ENCODE results near the gene SYTL3.

SYTL3 gene

DNA sequence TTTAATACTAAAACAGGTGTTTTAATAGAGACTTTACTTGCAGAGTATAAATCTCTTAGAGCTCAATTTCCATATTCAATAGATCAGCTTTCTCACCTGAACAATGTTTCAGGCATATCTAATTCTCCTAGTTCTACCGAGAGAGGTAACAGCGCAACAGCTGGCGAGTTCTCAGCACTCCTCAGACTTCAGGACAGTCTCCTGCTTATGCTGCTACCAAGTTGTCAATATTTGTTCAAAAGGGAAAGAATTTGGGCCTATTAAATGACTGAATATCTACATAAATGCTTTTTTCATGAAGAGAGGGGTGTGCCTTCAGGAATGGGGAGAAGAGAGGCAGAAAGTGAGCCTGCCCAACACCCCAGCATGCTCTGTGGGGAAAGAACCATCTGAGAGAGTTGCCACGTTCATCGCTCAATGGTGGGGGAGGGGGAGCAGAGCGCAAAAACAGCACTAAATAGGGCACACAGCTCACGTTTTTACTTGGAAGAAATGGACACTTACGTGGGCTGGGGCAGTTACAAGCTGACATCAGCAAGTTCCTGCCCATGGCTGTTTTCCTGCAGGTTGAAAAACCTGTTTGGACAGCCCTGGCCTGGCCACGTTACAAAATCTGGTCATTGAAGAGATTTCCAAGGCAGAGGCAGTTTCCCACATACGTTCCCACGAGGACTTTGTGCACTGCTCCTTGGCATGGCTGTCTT lies 131.3 kb downstream of the SYTL3 start:
- no peak for DNase-seq (ENCODE audit: low read depth)
- TF ChIP-seq, protein P1, sequence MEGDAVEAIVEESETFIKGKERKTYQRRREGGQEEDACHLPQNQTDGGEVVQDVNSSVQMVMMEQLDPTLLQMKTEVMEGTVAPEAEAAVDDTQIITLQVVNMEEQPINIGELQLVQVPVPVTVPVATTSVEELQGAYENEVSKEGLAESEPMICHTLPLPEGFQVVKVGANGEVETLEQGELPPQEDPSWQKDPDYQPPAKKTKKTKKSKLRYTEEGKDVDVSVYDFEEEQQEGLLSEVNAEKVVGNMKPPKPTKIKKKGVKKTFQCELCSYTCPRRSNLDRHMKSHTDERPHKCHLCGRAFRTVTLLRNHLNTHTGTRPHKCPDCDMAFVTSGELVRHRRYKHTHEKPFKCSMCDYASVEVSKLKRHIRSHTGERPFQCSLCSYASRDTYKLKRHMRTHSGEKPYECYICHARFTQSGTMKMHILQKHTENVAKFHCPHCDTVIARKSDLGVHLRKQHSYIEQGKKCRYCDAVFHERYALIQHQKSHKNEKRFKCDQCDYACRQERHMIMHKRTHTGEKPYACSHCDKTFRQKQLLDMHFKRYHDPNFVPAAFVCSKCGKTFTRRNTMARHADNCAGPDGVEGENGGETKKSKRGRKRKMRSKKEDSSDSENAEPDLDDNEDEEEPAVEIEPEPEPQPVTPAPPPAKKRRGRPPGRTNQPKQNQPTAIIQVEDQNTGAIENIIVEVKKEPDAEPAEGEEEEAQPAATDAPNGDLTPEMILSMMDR (conservative IDR thresholded peaks at IDR 0.05; ENCODE audit: control insufficient read depth, insufficient read depth, low read depth, low read length): no peak
- no peak overlapping the region for H3K4me3 ChIP-seq (ENCODE audit: control insufficient read depth, low read depth, low read length)

DNA sequence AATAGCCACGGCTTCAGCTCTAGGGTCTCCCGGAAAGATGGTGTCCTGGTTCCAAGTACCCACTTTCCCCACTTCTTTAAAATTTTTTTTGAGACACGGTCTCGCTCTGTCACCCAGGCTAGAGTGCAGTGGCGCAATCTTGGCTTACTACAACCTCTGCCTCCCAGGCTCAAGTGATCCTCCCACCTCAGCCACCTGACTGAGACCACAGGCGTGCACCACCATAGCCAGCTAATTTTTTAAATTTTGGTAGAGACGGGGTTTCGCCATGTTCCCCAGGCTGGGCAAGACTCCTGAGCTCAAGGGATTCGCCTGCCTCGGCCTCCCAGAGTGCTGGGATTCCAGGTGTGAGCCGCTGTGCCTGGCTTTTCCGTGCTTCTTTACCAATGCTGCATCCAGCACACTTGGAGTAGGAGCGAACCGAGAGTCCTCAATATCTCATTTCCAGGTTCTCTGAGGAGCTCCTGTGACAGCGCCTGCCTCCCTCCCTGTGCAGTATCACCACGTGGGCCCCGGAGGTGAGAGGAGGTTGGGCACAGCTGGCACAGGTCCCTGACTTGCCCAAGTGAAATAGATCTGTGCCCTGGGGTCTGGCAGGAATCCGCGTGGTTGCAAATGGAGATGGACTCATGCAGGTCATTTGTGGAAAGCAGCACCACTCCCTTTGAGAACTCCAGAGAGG lies 132.0 kb downstream of the SYTL3 start:
- TF ChIP-seq, protein P1 (conservative IDR thresholded peaks at IDR 0.05; ENCODE audit: control insufficient read depth, insufficient read depth, low read depth, low read length): no peak
- DNase-seq (ENCODE audit: low read depth): no peak
- no peak overlapping the region for H3K4me3 ChIP-seq (ENCODE audit: control insufficient read depth, low read depth, low read length)

DNA sequence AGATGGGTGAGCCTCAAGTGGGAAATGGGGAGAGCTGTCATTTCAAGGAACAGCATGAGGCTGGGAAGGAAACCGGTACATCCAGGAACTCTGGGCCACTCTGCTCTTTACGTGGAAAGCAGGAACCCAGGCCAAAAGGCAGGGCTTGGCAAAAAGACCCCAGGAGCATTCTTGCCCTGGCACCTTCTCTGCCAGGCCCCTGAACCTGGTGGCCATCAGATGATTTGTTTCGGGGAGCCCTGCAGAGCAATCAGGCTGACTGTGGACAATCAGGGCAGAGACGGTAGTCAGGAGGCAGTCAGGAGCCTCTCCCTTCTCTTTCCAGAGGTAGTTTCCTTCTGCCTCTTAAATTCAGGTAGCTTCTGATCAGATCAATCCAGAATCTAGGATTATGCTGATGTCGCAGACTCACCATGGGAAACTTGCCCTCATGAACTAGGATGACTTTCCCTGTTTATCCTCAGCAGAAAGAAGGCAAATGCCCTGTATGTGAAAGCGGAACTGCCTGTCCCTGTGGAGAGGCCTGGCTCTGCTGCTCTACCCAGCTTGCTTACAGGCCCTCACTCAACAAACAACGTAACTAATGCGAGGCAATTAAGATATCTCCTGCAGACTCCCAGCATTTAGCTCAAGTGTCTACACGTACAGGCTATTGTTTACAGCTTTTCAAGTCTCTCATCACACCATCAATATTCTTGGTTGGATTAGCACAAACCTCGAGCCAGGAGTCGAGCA lies 132.7 kb downstream of the SYTL3 start:
- TF ChIP-seq, protein P1 (conservative IDR thresholded peaks at IDR 0.05; ENCODE audit: control insufficient read depth, insufficient read depth, low read depth, low read length): no peak
- no peak overlapping the region for H3K4me3 ChIP-seq (ENCODE audit: control insufficient read depth, low read depth, low read length)
- DNase-seq (ENCODE audit: low read depth): no peak

DNA sequence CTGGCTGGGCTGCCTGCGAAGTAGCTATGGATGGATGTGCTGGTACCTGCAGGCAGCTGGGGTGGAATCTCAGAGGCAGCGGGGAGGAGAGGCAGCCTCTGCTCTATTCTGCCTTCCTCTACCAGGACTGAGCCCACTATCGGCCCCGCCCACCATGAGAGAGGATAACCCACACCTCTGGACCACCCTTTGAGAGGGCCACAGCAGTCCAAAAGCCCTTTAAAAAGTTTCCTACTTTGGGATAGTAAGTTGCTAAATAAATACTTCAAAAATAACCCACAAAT lies 133.3 kb downstream of the SYTL3 start:
- no peak overlapping the region for H3K4me3 ChIP-seq (ENCODE audit: control insufficient read depth, low read depth, low read length)
- TF ChIP-seq, protein P1 (conservative IDR thresholded peaks at IDR 0.05; ENCODE audit: control insufficient read depth, insufficient read depth, low read depth, low read length): no peak

DNA sequence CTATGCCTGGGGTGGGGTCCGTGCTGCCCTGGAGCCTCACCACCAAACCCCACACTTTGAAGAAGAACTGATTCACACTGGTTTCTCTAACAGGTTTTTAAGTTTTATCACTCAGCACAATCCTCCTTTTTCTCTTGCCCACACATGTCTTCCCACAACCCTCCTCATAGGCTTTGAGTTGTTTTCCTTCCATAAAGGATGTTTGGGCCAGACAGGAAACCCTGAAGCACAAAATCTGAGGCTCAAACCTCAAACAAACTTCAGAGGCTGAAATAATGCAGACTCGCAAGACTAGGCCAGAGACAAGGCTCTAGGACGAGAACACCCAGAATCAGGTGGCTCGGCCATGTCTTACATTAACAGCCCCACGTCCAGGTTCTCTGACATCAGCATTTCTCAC lies 134.0 kb downstream of the SYTL3 start:
- TF ChIP-seq, protein P1 (conservative IDR thresholded peaks at IDR 0.05; ENCODE audit: control insufficient read depth, insufficient read depth, low read depth, low read length): no peak
- H3K4me3 ChIP-seq (ENCODE audit: control insufficient read depth, low read depth, low read length): no peak overlapping the region
- no peak for DNase-seq (ENCODE audit: low read depth)

More for the DNA sequence above, 133.3 kb downstream of the SYTL3 start:
- no peak for DNase-seq (ENCODE audit: low read depth)

DNA sequence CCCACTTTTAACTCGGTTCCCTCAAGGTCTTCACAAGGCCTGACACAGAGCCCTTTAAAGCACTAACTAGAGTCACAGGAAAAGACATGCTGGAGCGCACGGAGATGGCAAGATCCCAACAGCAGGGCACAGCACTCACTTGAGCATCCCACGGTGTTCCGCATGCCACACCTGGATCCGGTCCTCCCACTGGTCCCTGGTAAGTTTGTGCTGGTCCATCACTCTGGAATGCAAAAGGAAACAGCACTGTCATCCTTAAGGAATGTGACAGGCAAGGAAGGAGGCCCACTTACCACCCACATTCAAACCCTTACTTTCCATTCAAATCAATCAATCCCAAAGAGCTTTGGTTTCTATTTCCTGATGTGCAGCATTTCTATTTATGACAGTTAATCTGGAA lies 134.7 kb downstream of the SYTL3 start:
- TF ChIP-seq, protein P1 (conservative IDR thresholded peaks at IDR 0.05; ENCODE audit: control insufficient read depth, insufficient read depth, low read depth, low read length): no peak
- no peak for DNase-seq (ENCODE audit: low read depth)
- no peak overlapping the region for H3K4me3 ChIP-seq (ENCODE audit: control insufficient read depth, low read depth, low read length)

Measured in fibroblast of mammary gland (primary cell).